Type B pancreatic cell (in vitro differentiated cells): ENCODE data around the gene CLMN. TPM values are rescaled to one million over a fixed set of nuclear protein-coding genes. Genes with fewer than 3 reads are reported as not detected.

Experiments
- DNase-seq: peaks from one replicate; pipeline ENCODE4 v3.0.0; 2021; ENCODE audit warnings: mixed read lengths; ENCODE audit not compliant: unreplicated experiment; ENCODE audit errors: extremely low spot score
- H3K27ac Mint-ChIP-seq: 2 replicates; pipeline ENCODE4 v1.8.0; 2021; ENCODE audit warnings: mild to moderate bottlenecking, mixed read lengths
- H3K27me3 Mint-ChIP-seq: 2 replicates; pipeline ENCODE4 v1.8.0; 2021; ENCODE audit warnings: mixed read lengths
- H3K36me3 Mint-ChIP-seq: 2 replicates; pipeline ENCODE4 v1.8.0; 2021; ENCODE audit warnings: mixed read lengths
- H3K4me1 Mint-ChIP-seq: one replicate; pipeline ENCODE4 v1.8.0; 2021; ENCODE audit warnings: mixed read lengths; ENCODE audit not compliant: unreplicated experiment
- H3K4me3 Mint-ChIP-seq: 2 replicates; pipeline ENCODE4 v1.8.0; 2021; ENCODE audit warnings: mild to moderate bottlenecking, mixed read lengths
- H3K9me3 Mint-ChIP-seq: 2 replicates; pipeline ENCODE4 v1.8.0; 2021; ENCODE audit warnings: mixed read lengths
- CTCF ChIP-seq: fragments of 200-600 bp; sonication (generic); conservative IDR thresholded peaks from 2 replicates; pipeline ENCODE4 v1.5.0; 2021; ENCODE audit warnings: antibody characterized with exemption, mild to moderate bottlenecking
- total RNA-seq: library from RNA; stranded (reverse); gene quantifications from 2 replicates; pipeline ENCODE4 v1.2.1, GENCODE V29; 2021; ENCODE audit warnings: low replicate concordance

The CLMN gene
- total RNA-seq, 1 donor from 2014 or later = 23.0 TPM

- H3K27me3 Mint-ChIP-seq = no peaks in the 10 kb centered on the region
- TF ChIP-seq CTCF = no peak
Observed at GRCh38 chr14:95300697-95301526, 18.8 kb downstream of the CLMN start.

GRCh38 chr14:95300002-95300696 lies 19.6 kb downstream of the CLMN start:
- Mint-ChIP-seq H3K4me3 (no peak overlapping the region), H3K27me3 (no peaks in the 10 kb centered on the region), H3K9me3 (peaks cover 8% of the 10 kb centered on the region), H3K4me1 (peaks cover 26% of the 10 kb centered on the region), H3K36me3 (peaks cover 9% of the 10 kb centered on the region), H3K27ac (no peak overlapping the region)
- no peak for TF ChIP-seq CTCF
- no peak for DNase-seq

More at GRCh38 chr14:95300697-95301526, 18.8 kb downstream of the CLMN start:
- DNase-seq = no peak
- Mint-ChIP-seq H3K27ac (no peak overlapping the region), H3K9me3 (peaks cover 5% of the 10 kb centered on the region), H3K4me3 (no peak overlapping the region), H3K4me1 (peaks cover 29% of the 10 kb centered on the region), H3K36me3 (peaks cover 6% of the 10 kb centered on the region)

GRCh38 chr14:95299271-95299670 lies 20.4 kb downstream of the CLMN start:
- no peak for DNase-seq
- Mint-ChIP-seq H3K4me1 (peaks cover 24% of the 10 kb centered on the region), H3K27ac (no peak overlapping the region), H3K4me3 (no peak overlapping the region), H3K9me3 (peaks cover 10% of the 10 kb centered on the region), H3K27me3 (no peaks in the 10 kb centered on the region), H3K36me3 (peaks cover 11% of the 10 kb centered on the region)
- no peak for TF ChIP-seq CTCF

GRCh38 chr14:95297832-95298231 lies 21.9 kb downstream of the CLMN start:
- no peak for TF ChIP-seq CTCF
- no peak overlapping the region for H3K27ac Mint-ChIP-seq
- no peaks in the 10 kb centered on the region for H3K27me3 Mint-ChIP-seq
- H3K36me3 Mint-ChIP-seq = peaks cover 11% of the 10 kb centered on the region
- no peak for DNase-seq
- no peak overlapping the region for H3K4me3 Mint-ChIP-seq
- peaks cover 10% of the 10 kb centered on the region for H3K9me3 Mint-ChIP-seq
- peaks cover 21% of the 10 kb centered on the region for H3K4me1 Mint-ChIP-seq

GRCh38 chr14:95296966-95297365 lies 22.7 kb downstream of the CLMN start:
- Mint-ChIP-seq H3K4me3 (no peak overlapping the region), H3K36me3 (peaks cover 11% of the 10 kb centered on the region), H3K27ac (no peak overlapping the region), H3K9me3 (peaks cover 10% of the 10 kb centered on the region), H3K27me3 (no peaks in the 10 kb centered on the region), H3K4me1 (peaks cover 21% of the 10 kb centered on the region)
- DNase-seq = no peak
- no peak for TF ChIP-seq CTCF
